ENCODE data around the gene S100A6.

S100A6 gene

GRCh38 chr1:153542956-153543711 lies 7.3 kb upstream of the S100A6 start:
- DNase-seq (ENCODE audit: low read depth) = no peak
- TF ChIP-seq CTCF (IDR thresholded peaks at IDR 0.05; ENCODE audit: low read depth, low read length, missing control alignments) = no peak
- H3K4me3 ChIP-seq (ENCODE audit: low read depth, low read length) = no peak overlapping the region

- DNase-seq (ENCODE audit: low read depth) = no peak
- H3K4me3 ChIP-seq (ENCODE audit: low read depth, low read length) = no peak overlapping the region
- TF ChIP-seq CTCF (IDR thresholded peaks at IDR 0.05; ENCODE audit: low read depth, low read length, missing control alignments) = no peak
Observed at GRCh38 chr1:153541641-153542590, 6.1 kb upstream of the S100A6 start.

GRCh38 chr1:153540394-153541361 lies 4.9 kb upstream of the S100A6 start, which contains the start of gene S100A5:
S100A5 (minus strand) TSS chr1:153540934; CDS start chr1:153540191, 743 bp downstream.
- H3K4me3 ChIP-seq (ENCODE audit: low read depth, low read length) = no peak within 1 kb of the TSS
- TF ChIP-seq CTCF (IDR thresholded peaks at IDR 0.05; ENCODE audit: low read depth, low read length, missing control alignments) = no peak
- DNase-seq (ENCODE audit: low read depth) = no peak

- H3K4me3 ChIP-seq (ENCODE audit: low read depth, low read length) = no peak overlapping the region
- DNase-seq (ENCODE audit: low read depth) = no peak
- no peak for TF ChIP-seq CTCF (IDR thresholded peaks at IDR 0.05; ENCODE audit: low read depth, low read length, missing control alignments)
Observed at GRCh38 chr1:153539395-153540093, 3.8 kb upstream of the S100A6 start.

GRCh38 chr1:153538315-153538821 lies 2.6 kb upstream of the S100A6 start:
- no peak for TF ChIP-seq CTCF (IDR thresholded peaks at IDR 0.05; ENCODE audit: low read depth, low read length, missing control alignments)
- no peak overlapping the region for H3K4me3 ChIP-seq (ENCODE audit: low read depth, low read length)
- no peak for DNase-seq (ENCODE audit: low read depth)

GRCh38 chr1:153537376-153537730 lies 1.6 kb upstream of the S100A6 start:
- DNase-seq (ENCODE audit: low read depth) = no peak
- TF ChIP-seq CTCF (IDR thresholded peaks at IDR 0.05; ENCODE audit: low read depth, low read length, missing control alignments) = no peak
- H3K4me3 ChIP-seq (ENCODE audit: low read depth, low read length) = no peak overlapping the region
